TTC549 (cell line): Measurements from ENCODE around the gene CDK19.

Source experiments
- FAIRE-seq: peaks from 2 replicates; lab custom pipeline; 2012; peaks lifted over from hg19 to GRCh38; lab: Jason Lieb, UNC

CDK19 gene

DNA sequence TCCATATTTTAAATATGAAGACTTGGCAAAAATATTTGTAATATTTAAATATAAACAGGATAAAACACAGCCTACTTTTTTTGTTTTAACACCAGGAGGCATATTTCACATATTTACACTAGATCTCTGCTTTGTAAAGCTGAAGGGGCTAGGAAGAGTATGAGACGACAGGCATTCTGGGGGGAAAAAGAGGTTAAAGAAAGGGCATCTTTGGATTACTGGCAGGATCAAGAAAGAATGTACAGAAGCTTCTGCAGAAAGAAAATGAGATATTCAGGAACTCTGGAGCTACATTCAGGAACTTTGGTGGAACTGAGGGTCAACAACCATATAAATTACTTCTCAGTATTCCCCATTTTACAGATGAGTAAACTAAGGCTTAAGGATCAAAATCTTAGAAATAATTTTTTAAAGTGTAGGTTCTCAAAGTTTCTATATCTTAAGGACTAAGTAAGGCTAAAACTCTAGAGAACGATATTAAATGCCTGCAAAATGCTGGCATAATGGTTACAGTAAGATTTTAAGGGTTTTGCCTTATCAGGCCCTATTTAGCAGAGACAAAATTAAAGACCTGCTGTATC, 156.5 kb downstream of the CDK19 start:
- no peak for FAIRE-seq

DNA sequence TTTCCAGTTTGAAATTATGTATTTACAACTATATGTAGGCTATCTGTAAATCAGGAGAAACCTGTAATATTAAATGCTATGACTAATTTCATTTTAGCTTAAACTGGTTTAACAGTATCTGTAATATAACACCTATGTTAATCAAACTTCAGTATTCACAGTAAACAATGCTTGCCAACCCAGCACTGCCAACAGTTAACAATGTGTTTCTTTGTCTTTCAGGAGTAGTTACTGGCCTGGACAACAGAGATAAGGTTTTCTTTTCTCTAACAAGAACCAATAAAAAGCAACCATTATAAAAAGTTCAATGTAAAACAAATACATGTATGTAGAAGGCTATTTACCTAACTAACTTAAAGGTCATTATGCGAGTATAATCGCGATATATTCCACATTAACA, 158.8 kb downstream of the CDK19 start:
- no peak for FAIRE-seq

DNA sequence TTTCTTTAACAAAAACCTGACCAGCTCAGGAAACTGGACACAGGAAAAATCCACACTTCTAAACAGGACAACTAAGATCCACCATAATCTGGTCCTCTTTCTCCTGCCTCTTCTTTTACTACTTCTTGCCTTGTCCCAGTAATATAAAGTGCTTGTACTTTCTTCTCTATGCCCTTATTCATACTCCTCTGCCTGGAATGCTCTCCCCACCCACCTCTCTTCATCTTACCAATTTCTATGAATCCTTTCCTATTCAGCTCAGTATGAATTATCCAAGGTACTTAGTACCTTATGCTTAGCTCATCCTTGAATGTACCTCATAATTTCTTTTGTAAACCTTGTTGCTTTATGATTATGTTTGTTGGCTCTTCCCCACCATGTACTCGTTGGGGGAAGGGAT, 159.4 kb downstream of the CDK19 start:
- no peak for FAIRE-seq

GRCh38 chr6:110654096-110654820, 161.0 kb downstream of the CDK19 start:
- FAIRE-seq, result no peak

- FAIRE-seq, result no peak
Measured at GRCh38 chr6:110653381-110653780, 161.9 kb downstream of the CDK19 start.

GRCh38 chr6:110652520-110652919, 162.7 kb downstream of the CDK19 start:
- FAIRE-seq, result no peak

DNA sequence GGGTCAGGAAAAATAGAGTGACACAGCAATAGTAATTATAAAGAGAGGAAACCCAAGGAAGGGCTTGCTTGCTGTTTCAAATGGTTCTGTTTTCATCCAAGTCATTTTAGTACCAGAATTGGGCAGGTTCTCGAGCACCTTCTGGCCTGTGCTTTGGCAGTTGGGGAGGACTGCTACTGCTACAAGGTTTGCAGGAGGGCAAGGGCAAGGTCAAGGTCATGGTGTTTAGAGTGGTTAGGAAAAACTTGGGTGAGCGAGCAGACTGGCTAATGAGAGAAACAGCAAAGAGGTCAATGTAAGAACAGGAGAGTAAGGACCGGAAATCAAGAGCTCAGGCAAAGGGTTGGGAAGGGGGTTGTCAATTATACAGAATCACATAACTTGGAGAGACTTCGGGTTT, 164.5 kb downstream of the CDK19 start:
- FAIRE-seq, result no peak

DNA sequence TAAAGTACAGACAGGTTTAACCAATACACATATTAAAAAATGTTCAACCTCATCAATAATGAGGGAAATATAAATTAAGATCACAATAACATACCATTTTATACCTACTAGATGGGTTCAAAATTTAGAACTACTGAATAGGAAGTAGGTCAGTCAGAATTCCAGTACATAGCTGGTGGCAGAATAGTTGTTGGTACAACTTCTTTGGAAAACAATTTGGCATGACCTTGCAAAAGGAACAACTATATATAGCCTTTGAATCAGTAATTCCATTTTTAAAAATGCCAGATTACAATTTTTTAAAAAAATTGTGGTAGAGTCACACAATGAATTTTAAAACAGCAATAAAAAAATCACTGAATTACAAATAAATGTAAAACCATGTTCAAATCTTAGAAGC, 165.6 kb downstream of the CDK19 start:
- no peak for FAIRE-seq

DNA sequence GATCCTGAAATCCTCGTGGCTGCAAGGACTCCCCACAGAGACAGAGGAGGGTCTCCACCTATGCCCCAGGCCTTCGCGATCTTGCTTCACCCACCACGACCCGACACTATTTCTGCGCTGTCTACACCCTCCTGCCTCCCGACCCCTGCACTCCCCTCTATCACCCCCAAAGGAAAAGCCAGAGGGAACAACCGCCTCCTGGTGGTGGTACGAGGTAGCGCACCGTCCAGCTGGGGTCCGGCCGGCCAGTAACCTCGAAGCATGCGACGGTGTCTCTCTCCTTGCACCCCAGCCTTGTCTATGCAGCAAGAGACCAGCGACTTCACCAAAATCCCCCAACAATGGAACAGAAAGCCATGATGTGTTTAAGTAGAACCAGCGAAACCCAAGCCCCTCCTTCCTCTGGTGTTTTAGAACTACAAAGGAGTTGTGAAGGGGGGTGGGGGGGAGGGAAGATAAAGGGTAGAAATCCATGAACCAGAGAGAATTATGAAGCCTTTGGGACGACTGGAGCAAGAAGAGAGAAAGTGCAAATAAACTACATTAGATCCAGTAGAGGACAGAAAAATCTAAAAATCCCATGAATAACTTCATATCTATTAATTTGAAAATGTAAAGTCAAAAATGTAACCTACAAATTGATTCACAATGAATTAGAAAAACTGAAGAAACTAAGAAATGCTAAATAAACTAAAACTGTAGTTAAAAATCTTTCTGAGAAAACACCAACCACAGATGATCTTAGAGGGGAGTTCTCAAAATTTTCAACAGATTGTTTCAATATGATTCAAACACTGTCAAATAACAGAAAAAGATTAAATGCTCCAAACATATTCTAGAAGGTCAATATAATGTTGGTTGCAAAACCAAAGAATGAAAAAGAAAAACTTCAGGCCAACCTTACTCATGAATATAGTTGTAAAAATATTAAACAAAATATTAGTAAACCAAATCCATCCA, 168.0 kb downstream of the CDK19 start:
- FAIRE-seq, result no peak

GRCh38 chr6:110646419-110646698, 168.9 kb downstream of the CDK19 start:
- FAIRE-seq, result no peak

GRCh38 chr6:110645685-110646418, 169.4 kb downstream of the CDK19 start:
- FAIRE-seq, result no peak

DNA sequence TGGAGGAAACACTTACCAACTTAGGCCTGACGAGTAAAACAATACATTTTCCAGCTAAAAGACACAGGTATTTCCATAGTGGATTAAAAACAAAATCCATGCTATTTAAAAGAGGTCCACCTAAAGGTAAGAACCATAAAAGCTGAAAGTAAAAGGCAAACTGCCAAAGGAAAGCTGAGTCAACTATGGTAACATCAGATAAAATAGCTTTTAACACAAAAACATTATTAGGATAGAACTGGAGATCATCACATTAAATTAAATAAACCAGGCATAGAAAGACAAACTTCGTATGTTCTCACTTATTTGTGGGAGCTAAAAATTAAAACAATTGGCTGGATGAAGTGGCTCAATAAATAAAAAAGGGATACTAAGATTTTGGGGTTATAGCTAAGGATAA, 172.1 kb downstream of the CDK19 start:
- no peak for FAIRE-seq

DNA sequence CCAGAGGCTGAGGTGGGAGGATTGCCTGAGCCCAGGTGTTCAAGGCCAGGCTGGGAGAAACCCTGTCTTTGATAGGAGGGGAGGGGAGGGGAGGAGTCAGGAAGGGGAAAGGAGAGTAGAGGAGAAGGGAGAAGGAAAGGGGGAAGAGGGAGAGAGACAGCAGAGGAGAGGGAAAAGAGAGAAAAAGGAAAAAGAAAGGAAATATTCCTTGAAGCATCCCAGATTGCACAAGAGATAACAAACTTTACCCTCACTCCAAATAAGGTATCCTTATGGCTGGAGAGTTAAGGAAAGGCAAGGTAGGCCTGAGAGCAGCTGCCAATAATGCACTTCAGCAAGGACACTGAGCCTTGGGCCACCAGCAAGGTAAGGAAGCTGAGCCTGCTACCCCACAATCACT, 172.6 kb downstream of the CDK19 start:
- no peak for FAIRE-seq

DNA sequence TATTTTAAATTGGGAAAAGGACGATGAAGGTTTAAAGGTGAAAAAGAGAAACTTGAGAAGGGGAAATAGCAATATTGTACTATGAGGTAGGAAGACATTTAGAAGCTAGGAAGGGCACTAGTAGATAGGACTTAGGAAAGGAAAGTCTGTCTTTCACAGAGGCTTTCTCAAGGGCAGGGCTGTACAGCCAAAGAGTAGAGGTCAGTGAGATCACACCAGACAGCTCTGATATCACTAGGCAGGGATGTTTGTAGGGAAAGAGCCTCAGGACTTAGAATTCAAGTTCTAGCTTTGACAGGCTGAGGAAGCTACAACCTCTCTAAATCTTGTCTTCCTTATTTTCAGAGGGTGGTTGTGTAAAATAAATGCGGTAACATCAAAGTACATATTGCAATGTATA, 178.5 kb downstream of the CDK19 start:
- FAIRE-seq, result no peak

DNA sequence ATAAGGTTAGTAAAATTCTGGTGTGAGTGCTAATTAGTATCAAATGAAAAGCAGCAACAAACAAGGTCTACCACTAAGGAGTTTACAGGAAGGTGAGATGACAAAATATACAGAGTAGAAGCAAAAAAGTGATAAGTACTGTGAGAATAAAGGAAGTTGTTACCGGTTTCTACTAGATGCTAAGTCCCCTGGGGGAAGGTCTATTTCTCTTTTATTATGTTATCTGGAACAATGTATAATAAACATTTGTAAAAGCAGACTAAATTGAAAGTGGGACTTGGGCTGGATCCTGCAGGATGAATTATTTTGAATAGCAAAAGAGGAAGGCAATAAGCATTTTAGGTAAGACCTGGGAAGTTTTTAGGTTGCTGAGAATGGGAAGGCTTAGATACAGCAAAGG, 180.2 kb downstream of the CDK19 start:
- FAIRE-seq, result no peak

DNA sequence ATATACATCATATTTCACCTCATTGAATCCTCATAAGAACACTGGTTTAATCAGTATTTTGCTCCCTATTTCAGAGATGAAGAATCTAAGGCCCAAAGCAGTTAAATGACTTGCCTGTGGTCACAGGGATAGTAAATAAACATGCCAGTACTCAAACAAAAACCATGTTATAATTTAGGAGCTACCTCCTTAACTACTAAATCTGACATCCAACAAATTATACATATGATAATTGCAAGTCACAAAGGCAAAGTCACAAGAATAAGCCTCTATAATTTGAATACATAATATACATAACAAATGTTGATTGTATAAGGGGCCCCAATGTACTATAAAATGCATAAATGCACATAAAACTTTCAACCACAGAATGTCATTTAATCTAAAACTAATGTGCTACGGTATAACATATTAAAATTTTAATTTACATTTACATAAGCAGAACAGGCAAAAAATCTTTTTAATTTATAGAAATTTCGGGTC, 181.5 kb downstream of the CDK19 start:
- no peak for FAIRE-seq

GRCh38 chr6:110629153-110629552, 186.1 kb downstream of the CDK19 start:
- FAIRE-seq, result no peak

GRCh38 chr6:110628330-110628729, 186.9 kb downstream of the CDK19 start:
- no peak for FAIRE-seq

GRCh38 chr6:110626442-110626841, 188.8 kb downstream of the CDK19 start:
- FAIRE-seq, result no peak

DNA sequence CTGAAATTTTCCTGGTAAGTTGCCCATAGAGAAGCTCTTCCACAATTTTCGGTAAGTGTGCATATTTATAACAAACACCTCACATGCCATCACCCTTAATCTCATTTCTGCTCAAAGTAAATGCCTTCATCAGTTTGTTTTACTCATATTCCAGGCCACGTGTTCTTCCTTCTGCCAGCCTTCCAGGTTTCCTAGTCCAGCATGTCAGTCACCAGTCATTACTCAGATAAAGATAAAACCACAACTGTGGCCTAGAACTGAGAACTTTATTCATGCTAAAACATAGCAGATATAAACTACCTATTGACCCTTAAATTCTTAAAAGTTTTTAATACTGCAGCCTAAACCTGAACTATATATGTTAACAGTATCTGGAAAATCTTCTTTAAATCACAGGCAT, 189.4 kb downstream of the CDK19 start:
- FAIRE-seq, result no peak

DNA sequence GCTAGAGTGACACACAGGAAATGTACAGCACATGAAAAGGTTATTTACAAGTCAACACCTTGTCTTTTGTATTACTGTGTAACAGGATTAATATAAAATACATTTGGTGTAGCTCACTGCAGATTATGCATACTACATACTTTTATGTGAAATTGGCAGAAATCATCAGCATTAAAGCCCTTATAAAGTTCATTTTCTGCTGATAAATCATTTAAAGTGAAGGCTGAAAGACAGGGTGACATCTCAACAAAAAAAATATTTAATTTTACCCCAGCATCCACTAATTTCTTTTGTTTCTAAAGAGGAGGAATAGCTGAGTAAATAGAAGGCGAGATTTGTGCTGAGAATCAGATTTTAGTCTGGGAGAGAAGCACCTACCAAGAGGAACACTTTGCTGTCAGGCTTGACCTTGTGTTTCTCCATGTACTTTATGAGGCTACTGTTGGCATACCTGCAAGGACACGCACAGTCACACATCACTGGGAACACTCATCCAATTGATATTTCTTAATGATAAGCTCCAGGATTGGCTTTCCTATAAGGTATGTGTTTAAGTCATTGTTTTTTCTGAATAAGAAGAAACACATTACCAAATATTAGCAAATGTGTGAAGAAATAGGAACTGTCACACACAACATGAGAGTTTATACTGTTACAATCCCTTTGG, 192.2 kb downstream of the CDK19 start:
- FAIRE-seq, result no peak

GRCh38 chr6:110621061-110621460, 194.2 kb downstream of the CDK19 start:
- no peak for FAIRE-seq
